ENCODE data around the gene RPS6KA1.

RPS6KA1 gene

GRCh38 chr1:26550946-26551345, 21.4 kb downstream of the RPS6KA1 start:
- TF ChIP-seq CTCF (IDR thresholded peaks at IDR 0.05; ENCODE audit: poor library complexity, severe bottlenecking), result no peak
- peaks cover 77% of the 10 kb centered on the region for H3K36me3 ChIP-seq (ENCODE audit: low read depth)
- ATAC-seq (ENCODE audit: low read depth), result no peak
- peaks cover 6% of the 10 kb centered on the region for H3K4me1 ChIP-seq (ENCODE audit: insufficient read depth, poor library complexity, severe bottlenecking)
- no peaks in the 10 kb centered on the region for H3K9me3 ChIP-seq (ENCODE audit: severe bottlenecking)
- H3K27me3 ChIP-seq (ENCODE audit: insufficient read depth, poor library complexity, severe bottlenecking), result no peaks in the 10 kb centered on the region
- H3K4me3 ChIP-seq (ENCODE audit: severe bottlenecking), result no peak overlapping the region
- DNase-seq (ENCODE audit: low spot score), result no peak
- no peak overlapping the region for H3K27ac ChIP-seq (ENCODE audit: poor library complexity, severe bottlenecking)

- Histone ChIP-seq H3K36me3 (ENCODE audit: low read depth) (peaks cover 74% of the 10 kb centered on the region), H3K27ac (ENCODE audit: poor library complexity, severe bottlenecking) (no peak overlapping the region), H3K4me1 (ENCODE audit: insufficient read depth, poor library complexity, severe bottlenecking) (no peaks in the 10 kb centered on the region), H3K27me3 (ENCODE audit: insufficient read depth, poor library complexity, severe bottlenecking) (no peaks in the 10 kb centered on the region), H3K9me3 (ENCODE audit: severe bottlenecking) (no peaks in the 10 kb centered on the region), H3K4me3 (ENCODE audit: severe bottlenecking) (no peak overlapping the region)
- DNase-seq (ENCODE audit: low spot score), result no peak
- TF ChIP-seq CTCF (IDR thresholded peaks at IDR 0.05; ENCODE audit: poor library complexity, severe bottlenecking), result no peak
- ATAC-seq (ENCODE audit: low read depth), result no peak
Measured at GRCh38 chr1:26552720-26553119, 23.2 kb downstream of the RPS6KA1 start.

DNA sequence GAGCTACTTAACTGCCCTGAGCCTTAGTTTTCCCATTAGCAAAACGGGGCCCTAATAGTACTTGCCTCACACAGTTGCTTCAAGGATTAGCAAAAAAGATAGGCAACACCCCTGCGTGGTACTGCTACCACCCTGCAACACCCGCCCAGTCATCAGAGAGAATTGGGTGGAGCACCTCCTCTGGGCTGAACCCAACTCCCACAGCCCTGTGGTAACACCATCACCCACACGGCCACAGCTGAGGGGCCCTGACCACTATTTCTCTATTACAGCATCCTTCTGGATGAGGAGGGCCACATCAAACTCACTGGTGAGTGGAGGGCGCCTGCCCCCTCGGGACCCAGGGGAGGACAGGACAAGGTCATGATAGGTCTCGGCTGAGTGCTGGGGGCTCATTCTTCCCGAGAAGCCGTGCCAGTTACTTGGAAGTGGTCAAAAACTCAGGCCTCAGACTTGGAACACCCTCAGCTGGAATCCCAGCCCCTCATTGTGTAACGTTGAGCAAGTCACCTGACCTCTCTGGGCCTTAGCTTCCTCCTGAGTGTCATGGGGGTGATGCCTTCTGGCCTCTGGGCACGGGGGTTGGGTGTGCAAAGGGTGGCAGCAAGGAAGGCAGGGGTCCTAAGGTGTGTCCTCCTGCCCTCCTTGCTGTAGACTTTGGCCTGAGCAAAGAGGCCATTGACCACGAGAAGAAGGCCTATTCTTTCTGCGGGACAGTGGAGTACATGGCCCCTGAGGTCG, 24.6 kb downstream of the RPS6KA1 start:
- Histone ChIP-seq H3K27ac (ENCODE audit: poor library complexity, severe bottlenecking) (no peak overlapping the region), H3K36me3 (ENCODE audit: low read depth) (peaks cover 78% of the 10 kb centered on the region), H3K9me3 (ENCODE audit: severe bottlenecking) (no peaks in the 10 kb centered on the region), H3K27me3 (ENCODE audit: insufficient read depth, poor library complexity, severe bottlenecking) (no peaks in the 10 kb centered on the region), H3K4me3 (ENCODE audit: severe bottlenecking) (no peak overlapping the region), H3K4me1 (ENCODE audit: insufficient read depth, poor library complexity, severe bottlenecking) (no peaks in the 10 kb centered on the region)
- TF ChIP-seq CTCF (IDR thresholded peaks at IDR 0.05; ENCODE audit: poor library complexity, severe bottlenecking), result no peak
- ATAC-seq (ENCODE audit: low read depth) (no peak), DNase-seq (ENCODE audit: low spot score) (no peak)

DNA sequence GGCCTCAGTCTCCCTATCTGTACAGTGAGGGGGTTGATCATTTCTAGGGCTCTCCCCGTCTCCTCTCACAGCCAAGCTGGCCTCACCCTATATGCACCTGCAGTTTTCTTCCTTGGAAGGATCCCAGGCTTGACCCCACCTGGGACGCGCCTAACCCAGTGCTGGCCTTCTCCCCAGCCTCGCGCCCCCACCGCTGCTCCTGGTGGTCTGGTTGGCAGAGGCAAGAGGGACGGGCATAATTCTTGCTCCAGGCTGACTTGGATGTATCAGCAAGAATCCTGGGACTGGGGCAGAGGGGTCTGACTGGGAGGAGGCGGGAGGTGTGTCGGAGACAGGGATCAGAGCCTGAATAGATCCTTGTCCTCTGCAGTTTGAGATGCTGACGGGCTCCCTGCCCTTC, 25.2 kb downstream of the RPS6KA1 start:
- Histone ChIP-seq H3K27me3 (ENCODE audit: insufficient read depth, poor library complexity, severe bottlenecking) (no peaks in the 10 kb centered on the region), H3K4me3 (ENCODE audit: severe bottlenecking) (no peak overlapping the region), H3K36me3 (ENCODE audit: low read depth) (peaks cover 83% of the 10 kb centered on the region), H3K27ac (ENCODE audit: poor library complexity, severe bottlenecking) (no peak overlapping the region), H3K4me1 (ENCODE audit: insufficient read depth, poor library complexity, severe bottlenecking) (no peaks in the 10 kb centered on the region), H3K9me3 (ENCODE audit: severe bottlenecking) (no peaks in the 10 kb centered on the region)
- no peak for ATAC-seq (ENCODE audit: low read depth)
- TF ChIP-seq CTCF (IDR thresholded peaks at IDR 0.05; ENCODE audit: poor library complexity, severe bottlenecking), result no peak
- DNase-seq (ENCODE audit: low spot score), result no peak

- Histone ChIP-seq H3K9me3 (ENCODE audit: severe bottlenecking) (no peaks in the 10 kb centered on the region), H3K4me3 (ENCODE audit: severe bottlenecking) (no peak overlapping the region), H3K36me3 (ENCODE audit: low read depth) (peaks cover 87% of the 10 kb centered on the region), H3K4me1 (ENCODE audit: insufficient read depth, poor library complexity, severe bottlenecking) (no peaks in the 10 kb centered on the region), H3K27ac (ENCODE audit: poor library complexity, severe bottlenecking) (no peak overlapping the region), H3K27me3 (ENCODE audit: insufficient read depth, poor library complexity, severe bottlenecking) (no peaks in the 10 kb centered on the region)
- ATAC-seq (ENCODE audit: low read depth) (no peak), DNase-seq (ENCODE audit: low spot score) (no peak)
- no peak for TF ChIP-seq CTCF (IDR thresholded peaks at IDR 0.05; ENCODE audit: poor library complexity, severe bottlenecking)
Measured at GRCh38 chr1:26555550-26555981, 26.0 kb downstream of the RPS6KA1 start.

All from RWPE2 (cell line).